H7 (cell line): ENCODE measurements around the gene MAP3K8. TPM values are rescaled to one million over a fixed set of nuclear protein-coding genes. Genes with fewer than 3 reads are reported as not detected.

ENCODE experiments used
- DNase-seq: peaks from one replicate; pipeline ENCODE4 v3.0.0; 2012
- H3K27me3 ChIP-seq: 2 replicates; pipeline ENCODE4 v1.6.0; 2011; ENCODE audit warnings: mild to moderate bottlenecking, low read length; ENCODE audit not compliant: control insufficient read depth, insufficient read depth
- H3K36me3 ChIP-seq: replicated peaks from 2 replicates; pipeline ENCODE4 v1.5.1; 2011; ENCODE audit warnings: low read length; ENCODE audit not compliant: control insufficient read depth, insufficient read depth
- H3K4me3 ChIP-seq: 2 replicates; pipeline ENCODE4 v1.5.1; 2011; ENCODE audit warnings: low read depth, mild to moderate bottlenecking, control low read depth, low read length, moderate library complexity; ENCODE audit not compliant: insufficient read depth
- total RNA-seq: library from RNA; depleted of rRNA; stranded (reverse); fragments of >200 nt; shearing (Covaris generic); gene quantifications from 2 replicates; pipeline ENCODE4 v1.2.3, GENCODE V29; 2014; rRNA removed

Gene MAP3K8
- total RNA-seq, 1 experiment from 2014 or later: 10.5 TPM

DNA sequence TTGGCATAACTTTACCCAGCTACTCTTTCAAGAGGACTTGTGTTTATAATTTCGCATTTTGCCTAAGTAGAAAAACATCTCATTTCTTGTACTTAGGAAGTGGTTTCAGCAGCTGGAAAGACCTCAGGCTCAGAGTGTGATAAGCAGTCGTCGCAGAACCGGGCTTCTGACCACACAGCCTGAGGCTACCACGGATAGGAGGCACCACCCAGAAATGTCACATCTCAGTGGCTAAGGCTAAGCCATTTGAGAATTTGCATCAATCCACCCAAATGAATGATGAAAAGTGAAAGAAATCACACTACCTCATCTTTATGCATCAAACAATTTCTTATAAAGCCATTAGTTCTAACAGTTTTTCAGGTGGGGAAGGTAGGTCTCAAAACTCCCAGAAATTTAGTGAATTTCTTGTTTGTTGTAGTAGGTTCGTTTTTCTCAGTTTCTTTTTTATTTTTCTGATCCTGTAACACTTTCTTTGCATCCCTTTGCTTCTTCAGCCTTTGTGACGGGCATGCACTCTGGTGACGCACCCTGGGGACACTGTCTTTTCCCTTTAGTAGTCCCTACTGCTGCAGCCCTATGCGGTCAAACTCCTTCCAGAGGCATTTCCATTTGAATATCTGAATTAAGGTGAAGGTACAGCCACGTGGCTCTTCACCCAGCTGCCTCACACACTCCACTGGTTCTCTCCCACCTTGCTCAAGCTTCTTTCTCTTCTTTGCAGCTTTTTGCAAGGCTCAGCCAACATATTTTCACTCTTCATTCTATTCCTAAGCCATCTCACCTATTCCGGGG lies 68.5 kb downstream of the MAP3K8 start:
- Histone ChIP-seq H3K4me3 (no peak overlapping the region), H3K27me3 (no peaks in the 10 kb centered on the region), H3K36me3 (no peaks in the 10 kb centered on the region)
- no peak for DNase-seq

DNA sequence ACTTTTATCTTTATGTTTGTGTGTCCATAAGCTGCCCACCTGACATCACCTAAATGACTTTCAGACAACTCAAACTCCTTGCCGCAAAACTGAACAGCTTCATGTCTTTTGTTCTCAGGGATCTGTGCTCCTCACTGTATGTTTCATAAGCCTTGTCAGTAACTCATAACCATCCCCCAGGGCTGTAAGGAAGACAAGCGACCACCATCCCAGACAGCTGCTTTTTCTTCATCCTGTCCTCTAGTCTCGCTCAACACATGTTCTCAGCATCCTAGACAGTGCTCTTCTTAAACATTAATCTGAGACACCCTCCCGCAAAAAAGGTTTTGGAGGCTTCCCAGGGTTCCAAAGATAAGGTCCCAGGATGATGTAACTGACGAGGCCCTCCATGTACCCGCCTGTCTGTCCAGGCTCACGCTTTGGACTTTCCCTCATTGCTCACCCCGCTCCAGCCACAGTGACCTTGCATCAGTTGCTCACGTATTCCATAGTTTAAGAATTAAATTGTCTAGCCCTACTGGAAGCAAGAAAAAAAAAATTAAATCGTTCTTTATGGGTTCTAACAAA lies 69.8 kb downstream of the MAP3K8 start:
- Histone ChIP-seq H3K36me3 (no peaks in the 10 kb centered on the region), H3K27me3 (no peaks in the 10 kb centered on the region), H3K4me3 (no peak overlapping the region)
- no peak for DNase-seq

DNA sequence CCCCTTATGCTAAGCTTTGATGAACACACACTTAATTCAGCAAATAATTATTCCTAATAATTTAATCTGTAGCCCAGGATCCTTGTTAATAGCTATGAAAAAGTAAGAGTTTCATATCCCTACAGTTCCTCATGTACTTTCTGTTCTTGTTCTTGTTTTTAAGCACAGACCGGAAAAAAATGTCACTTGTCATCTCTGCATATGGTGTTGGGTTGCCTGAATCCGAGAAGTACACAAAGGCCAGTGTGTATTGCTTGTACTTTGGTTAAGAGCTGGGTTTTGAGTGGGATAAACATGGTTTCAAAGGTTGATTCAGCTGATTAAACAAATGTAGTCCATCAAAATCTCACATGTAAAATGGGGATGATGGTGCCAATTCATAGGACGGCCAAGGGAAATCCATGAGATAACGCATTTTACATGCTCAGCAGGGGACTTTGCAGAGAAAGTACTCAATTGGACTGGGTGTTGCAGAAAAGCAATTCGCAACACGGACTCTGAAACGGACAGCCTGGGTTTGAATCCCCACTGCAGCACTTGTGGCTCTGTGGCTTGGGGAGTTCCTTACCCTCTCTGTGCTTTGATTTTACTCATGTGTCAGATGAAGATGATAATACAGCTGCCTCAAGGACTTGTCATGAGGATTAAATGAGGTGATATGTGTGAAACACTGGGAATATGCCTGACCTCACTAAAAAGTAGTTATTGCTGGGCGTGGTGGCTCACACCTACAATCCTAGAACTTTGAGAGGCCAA lies 71.7 kb downstream of the MAP3K8 start:
- DNase-seq: no peak
- Histone ChIP-seq H3K27me3 (no peaks in the 10 kb centered on the region), H3K36me3 (no peaks in the 10 kb centered on the region), H3K4me3 (no peak overlapping the region)

DNA sequence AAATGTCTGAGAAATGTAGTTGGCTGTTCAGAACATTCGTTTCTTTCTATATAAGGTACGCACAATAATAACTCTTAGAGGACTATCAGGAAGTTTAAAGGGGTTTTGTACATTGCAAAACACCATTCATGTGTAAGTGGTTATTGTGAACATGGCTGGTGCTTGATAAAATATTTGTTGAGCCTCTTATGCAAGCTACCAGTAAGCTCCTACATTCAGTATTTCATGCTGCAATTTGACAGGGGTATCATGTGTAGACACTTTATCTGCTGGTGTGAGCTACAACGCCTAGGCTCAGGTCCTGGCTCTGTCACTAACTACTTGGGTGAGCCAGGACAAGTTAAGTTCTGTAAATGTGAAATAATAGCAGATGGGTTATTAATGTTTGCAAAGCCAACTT lies 75.5 kb downstream of the MAP3K8 start:
- no peak overlapping the region for H3K4me3 ChIP-seq
- no peaks in the 10 kb centered on the region for H3K27me3 ChIP-seq
- H3K36me3 ChIP-seq: no peaks in the 10 kb centered on the region
- DNase-seq: no peak

DNA sequence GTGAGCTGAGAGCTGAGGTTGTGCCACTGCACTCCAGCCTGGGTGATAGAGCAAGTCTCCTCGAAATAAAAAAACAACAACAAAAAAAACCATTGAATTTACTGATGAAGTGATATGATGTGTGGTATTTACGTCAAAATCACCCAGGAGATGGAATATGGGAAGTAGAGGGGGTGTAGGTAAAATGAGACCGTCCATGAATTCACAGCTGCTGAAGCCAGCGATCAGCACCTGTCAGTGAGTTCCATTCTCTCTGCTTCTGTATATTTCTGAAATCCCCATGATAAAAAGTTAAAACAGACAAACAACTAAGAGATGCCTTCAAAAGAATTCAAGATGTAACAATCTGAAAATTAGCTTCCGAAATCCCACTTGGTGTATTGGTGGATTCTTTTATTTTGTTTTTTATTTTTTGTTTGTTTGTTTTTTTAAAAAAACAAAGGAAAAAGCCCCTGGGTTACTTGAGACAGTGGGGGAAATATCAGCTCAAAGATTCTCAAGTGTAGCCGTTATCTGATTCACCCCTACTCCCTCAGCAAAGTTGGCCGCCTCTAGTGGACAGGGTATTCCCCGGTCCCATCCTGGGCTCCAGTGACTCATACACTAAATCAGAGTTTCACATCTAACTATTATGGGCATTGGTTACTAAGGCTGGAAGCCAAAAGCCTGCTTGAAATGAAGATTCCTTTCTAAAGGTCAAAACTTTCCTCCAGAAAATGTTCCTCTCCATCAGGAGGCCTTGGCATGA lies 76.4 kb downstream of the MAP3K8 start:
- Histone ChIP-seq H3K4me3 (no peak overlapping the region), H3K36me3 (no peaks in the 10 kb centered on the region), H3K27me3 (no peaks in the 10 kb centered on the region)
- no peak for DNase-seq

DNA sequence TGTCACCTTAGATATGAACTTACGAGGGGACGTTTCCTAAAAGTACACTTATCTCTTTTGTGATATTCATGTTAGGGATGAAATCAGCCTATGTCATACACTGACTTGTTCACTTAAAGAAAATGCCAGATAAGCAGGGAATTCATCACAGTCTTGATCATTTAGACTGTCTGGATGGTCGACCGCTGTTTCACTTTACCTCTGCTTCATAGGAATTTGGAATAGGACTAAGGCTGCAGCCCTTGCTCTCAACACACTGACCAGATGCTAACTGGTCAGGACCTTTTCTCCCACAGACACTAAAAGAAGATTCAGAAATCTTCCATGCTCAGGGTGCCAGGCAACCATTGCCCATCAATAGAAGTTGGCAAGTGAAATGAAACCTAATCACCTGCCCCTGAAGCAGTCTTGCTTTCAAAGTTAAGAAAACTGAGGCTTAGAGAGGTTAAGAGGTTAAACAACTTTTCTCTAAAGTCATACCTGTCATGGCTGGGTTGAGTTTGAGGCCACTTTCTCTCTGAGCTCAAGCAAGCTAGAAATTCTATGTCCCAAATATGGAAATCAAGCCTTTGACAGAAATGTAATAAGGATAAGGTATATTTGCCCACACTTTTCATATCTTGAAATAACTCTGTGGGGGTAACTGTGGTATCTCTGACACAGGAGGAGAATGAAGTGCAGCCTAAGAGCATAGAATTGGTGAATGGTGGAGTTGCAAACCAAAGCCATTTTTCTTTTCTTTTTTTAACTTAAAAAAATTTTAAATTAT lies 77.1 kb downstream of the MAP3K8 start:
- DNase-seq: no peak
- no peaks in the 10 kb centered on the region for H3K27me3 ChIP-seq
- H3K36me3 ChIP-seq: no peaks in the 10 kb centered on the region
- no peak overlapping the region for H3K4me3 ChIP-seq

Other genes with a start within 250 kb of the MAP3K8 start
- 25.1 and 27.1 TPM in 2 replicates for gene MTPAP, start 84.9 kb upstream of the MAP3K8 start, total RNA-seq
- not detected in 2 replicates for gene LYZL2, start 195.6 kb downstream of the MAP3K8 start, total RNA-seq